Choroid plexus epithelial cell (primary cell): ENCODE measurements around the gene GLE1.
"Not testable (repeated sequence)": the region's sequence is repeated elsewhere in the genome, so short reads cannot be mapped to it uniquely, and the experiment has no call there.

Source experiments
- DNase-seq: peaks from one replicate; pipeline ENCODE4 v3.0.0-alpha.2; 2010; ENCODE audit warnings: low read depth
- H3K4me3 ChIP-seq: 2 replicates; pipeline ENCODE4 v1.5.1; 2011; ENCODE audit warnings: low read depth, mild to moderate bottlenecking, control low read depth, low read length, moderate library complexity
- CTCF ChIP-seq: conservative IDR thresholded peaks from 2 replicates; pipeline ENCODE4 v1.5.1; 2011; ENCODE audit warnings: low read depth, mild to moderate bottlenecking, control low read depth, inconsistent platforms, low read length, moderate library complexity

The GLE1 gene

GRCh38 chr9:128577206-128577605 is 72.7 kb downstream of the GLE1 start:
- TF ChIP-seq CTCF = no peak
- DNase-seq = no peak
- H3K4me3 ChIP-seq = no peak overlapping the region

GRCh38 chr9:128579194-128579593 is 74.7 kb downstream of the GLE1 start:
- no peak for TF ChIP-seq CTCF
- H3K4me3 ChIP-seq = no peak overlapping the region
- DNase-seq = no peak

GRCh38 chr9:128580731-128581130 is 76.2 kb downstream of the GLE1 start:
- H3K4me3 ChIP-seq = no peak overlapping the region
- no peak for DNase-seq
- no peak for TF ChIP-seq CTCF

- H3K4me3 ChIP-seq, DNase-seq: not testable (repeated sequence)
These were observed 80.6 kb downstream of the GLE1 start for GRCh38 chr9:128585155-128585554.

GRCh38 chr9:128586934-128587333 is 82.4 kb downstream of the GLE1 start:
- not testable (repeated sequence) for H3K4me3 ChIP-seq
- DNase-seq = peak; percentile 48

GRCh38 chr9:128587453-128587852 is 82.9 kb downstream of the GLE1 start:
- TF ChIP-seq CTCF = no peak
- no peak overlapping the region for H3K4me3 ChIP-seq
- DNase-seq = no peak

- no peak for TF ChIP-seq CTCF
- no peak for DNase-seq
- H3K4me3 ChIP-seq = no peak overlapping the region
These were observed 84.2 kb downstream of the GLE1 start for GRCh38 chr9:128588581-128589233.
